Gastroesophageal sphincter (tissue), 3 donors: ENCODE data around the gene GPALPP1.

ENCODE experiments used
- CTCF ChIP-seq, 4 experiments: fragments of 200-600 bp in 2 of 4; fragments of 450-650 bp in 2 of 4; sonication (generic) in 1 of 4; IDR thresholded peaks; one replicate each; pipeline ENCODE4 v1.5.1; 2017 to 2019; ENCODE audit warnings: antibody characterized with exemption in 4 of 4, mild to moderate bottlenecking in 2 of 4, moderate library complexity in 2 of 4
- EP300 ChIP-seq: sonication (generic); formaldehyde crosslinking; IDR thresholded peaks from one replicate; pipeline ENCODE4 v1.6.1; 2017; ENCODE audit warnings: antibody characterized with exemption, mild to moderate bottlenecking
- POLR2A ChIP-seq, 2 donors: fragments of 450-650 bp; IDR thresholded peaks; one replicate each; pipeline ENCODE4 v1.6.1; 2017; ENCODE audit warnings: antibody characterized with exemption in 2 of 2, mild to moderate bottlenecking in 2 of 2, moderate library complexity in 1 of 2

- TF ChIP-seq CTCF (IDR thresholded peaks at IDR 0.05) (no peak), POLR2A (IDR thresholded peaks at IDR 0.05) (no peak), EP300 (no peak)
Measured at GRCh38 chr13:45068036-45069001, 79.0 kb downstream of the GPALPP1 start.
